Liver (tissue), 9 donors: ENCODE data around the gene VENTX. TPM values are rescaled to one million over a fixed set of nuclear protein-coding genes. Genes with fewer than 3 reads are reported as not detected.

Source experiments
- DNase-seq: peaks from one replicate; pipeline ENCODE4 v3.0.0-alpha.2; 2017; ENCODE audit warnings: low spot score
- H3K27ac ChIP-seq, 2 donors: one replicate each; pipeline ENCODE4 v1.7.0; 2013; ENCODE audit warnings: inconsistent platforms in 2 of 2, low read length in 2 of 2, control low read depth in 1 of 2, low read depth in 1 of 2, mild to moderate bottlenecking in 1 of 2
- H3K27me3 ChIP-seq, 4 donors: one replicate each; pipeline versions ENCODE4 v1.6.1 to v1.7.0; 2013; ENCODE audit warnings: low read length in 3 of 4, inconsistent platforms in 1 of 4, mild to moderate bottlenecking in 1 of 4, moderate library complexity in 1 of 4; ENCODE audit not compliant: control insufficient read depth in 4 of 4, insufficient read depth in 4 of 4
- H3K36me3 ChIP-seq, 4 donors: one replicate each; pipeline versions ENCODE4 v1.6.1 to v1.7.0; 2013; ENCODE audit warnings: low read length in 3 of 4, mild to moderate bottlenecking in 3 of 4, low read depth in 1 of 4, moderate library complexity in 1 of 4; ENCODE audit not compliant: control insufficient read depth in 4 of 4, insufficient read depth in 3 of 4
- H3K4me1 ChIP-seq, 4 donors: one replicate each; pipeline versions ENCODE4 v1.6.1 to v1.7.0; 2013; ENCODE audit warnings: low read length in 3 of 4, mild to moderate bottlenecking in 3 of 4, moderate library complexity in 1 of 4; ENCODE audit not compliant: control insufficient read depth in 4 of 4, insufficient read depth in 4 of 4
- H3K4me3 ChIP-seq, 3 donors: one replicate each; pipeline versions ENCODE4 v1.6.1 to v1.7.0; 2013; ENCODE audit warnings: low read length in 3 of 3, control low read depth in 1 of 3, low read depth in 1 of 3, mild to moderate bottlenecking in 1 of 3
- H3K9ac ChIP-seq, 2 donors: one replicate each; pipeline ENCODE4 v1.7.0; 2013; ENCODE audit warnings: low read length in 2 of 2, mild to moderate bottlenecking in 2 of 2, moderate library complexity in 2 of 2, control low read depth in 1 of 2, low read depth in 1 of 2
- H3K9me3 ChIP-seq, 4 donors: one replicate each; pipeline versions ENCODE4 v1.6.1 to v1.7.0; 2013; ENCODE audit warnings: low read length in 3 of 4; ENCODE audit not compliant: control insufficient read depth in 4 of 4
- EGR1 ChIP-seq, 2 donors: IDR thresholded peaks; 2 replicates each; pipeline ENCODE4 v1.6.1; 2016 to 2018; ENCODE audit warnings: antibody characterized with exemption in 2 of 2, low read depth in 2 of 2
- FOXA2 ChIP-seq: IDR thresholded peaks from 2 replicates; pipeline ENCODE4 v1.6.1; 2016; ENCODE audit warnings: antibody characterized with exemption
- GABPA ChIP-seq, 2 donors: IDR thresholded peaks in 1 of 2; conservative IDR thresholded peaks in 1 of 2; 2 replicates each; pipeline ENCODE4 v1.6.1; 2016; ENCODE audit warnings: antibody characterized with exemption in 2 of 2, mild to moderate bottlenecking in 1 of 2, moderate library complexity in 1 of 2
- HNF4A ChIP-seq, 2 donors: conservative IDR thresholded peaks; 2 replicates each; pipeline ENCODE4 v1.6.1; 2016; ENCODE audit warnings: antibody characterized with exemption in 2 of 2, mild to moderate bottlenecking in 2 of 2
- HNF4G ChIP-seq: IDR thresholded peaks from 2 replicates; pipeline ENCODE4 v1.6.1; 2016; ENCODE audit warnings: antibody characterized with exemption
- NR2F2 ChIP-seq: IDR thresholded peaks from 2 replicates; pipeline ENCODE4 v1.6.1; 2016; ENCODE audit warnings: antibody characterized with exemption
- TAF1 ChIP-seq: conservative IDR thresholded peaks from 2 replicates; pipeline ENCODE4 v1.6.1; 2016; ENCODE audit warnings: antibody characterized with exemption, mild to moderate bottlenecking
- WGBS: extraction: QIAGEN DNeasy Blood & Tissue Kit; methylation state at CpG from one replicate; pipeline ENCODE4 v1.1.7; 2013; 5-methylcytosine and 5-hydroxymethylcytosine counted together
- polyA plus RNA-seq, 2 donors: library from polyadenylated mRNA; stranded (reverse) in 1 of 2; unstranded in 1 of 2; fragments of 200-250 nt in 1 of 2; fragments of >200 nt in 1 of 2; fragmentation: Nextera tagmentation in 1 of 2; extraction: Ambion mirVana in 1 of 2; gene quantifications; one replicate each; pipeline versions ENCODE4 v1.2.1 to v1.2.3, GENCODE V29; 2013 to 2015
- total RNA-seq, 2 donors: library from RNA; depleted of rRNA; stranded (reverse); fragments of >200 nt; gene quantifications; one replicate each; pipeline ENCODE4 v1.2.3, GENCODE V29; 2014
- TF ChIP-seq, protein P1 (sequence below): IDR thresholded peaks from 2 replicates; pipeline ENCODE4 v1.6.1; 2016; ENCODE audit warnings: antibody characterized with exemption
- TF ChIP-seq, protein P2 (sequence below): IDR thresholded peaks from 2 replicates; pipeline ENCODE4 v1.6.1; 2016; ENCODE audit warnings: antibody characterized with exemption, mild to moderate bottlenecking
- TF ChIP-seq, protein P3 (sequence below): IDR thresholded peaks from 2 replicates; pipeline ENCODE4 v1.6.1; 2016; ENCODE audit warnings: antibody characterized with exemption
- TF ChIP-seq, protein P4 (sequence below): IDR thresholded peaks from 2 replicates; pipeline ENCODE4 v1.6.1; 2016; ENCODE audit warnings: antibody characterized with exemption
- TF ChIP-seq, protein P5 (sequence below): fragments of 150-350 bp; IDR thresholded peaks from 2 replicates; pipeline ENCODE4 v1.5.1; 2017; ENCODE audit warnings: improper control_type of control experiment, low read depth, low read length; ENCODE audit not compliant: missing input control
- donor health status: healthy.
- donor health status: healthy.
- donor health status: healthy.
- donor health status: healthy.
- donor health status: healthy.

The VENTX gene
- total and polyA plus RNA-seq, 4 donors = 0.05 to 0.25 (median 0.09) TPM

DNA sequence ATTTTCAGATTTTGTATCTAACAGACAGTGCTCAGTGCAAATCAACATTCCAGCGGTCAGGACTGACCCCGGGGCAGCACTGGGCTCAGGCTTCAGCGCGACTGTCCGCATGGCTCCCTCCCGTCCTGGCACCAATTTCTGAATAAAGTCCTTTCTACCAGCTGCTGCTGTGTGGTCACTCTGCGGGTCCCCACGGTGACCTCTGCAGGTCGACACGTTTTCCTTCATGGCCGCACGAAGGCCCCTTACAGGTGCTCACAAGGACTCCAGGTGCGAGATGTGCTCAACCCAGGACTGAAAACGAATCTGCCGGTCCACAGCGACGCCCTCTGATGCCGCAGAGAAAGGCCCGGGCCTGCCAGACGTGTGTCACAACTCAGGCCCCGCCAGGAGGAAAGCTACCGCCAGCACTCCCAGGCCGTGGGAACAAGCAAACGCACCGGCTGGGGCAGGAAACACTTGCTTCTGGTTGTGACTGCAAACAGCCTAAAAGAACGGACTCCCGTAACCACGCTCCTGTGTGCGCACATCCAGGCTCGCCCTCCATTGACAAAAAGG lies 11.3 kb upstream of the VENTX start (continued):
- TF ChIP-seq HNF4G = no peak
- TF ChIP-seq EGR1 (IDR thresholded peaks at IDR 0.05; ENCODE audit: low read depth in 2 of 2) = no peak
- TF ChIP-seq FOXA2 = no peak

DNA sequence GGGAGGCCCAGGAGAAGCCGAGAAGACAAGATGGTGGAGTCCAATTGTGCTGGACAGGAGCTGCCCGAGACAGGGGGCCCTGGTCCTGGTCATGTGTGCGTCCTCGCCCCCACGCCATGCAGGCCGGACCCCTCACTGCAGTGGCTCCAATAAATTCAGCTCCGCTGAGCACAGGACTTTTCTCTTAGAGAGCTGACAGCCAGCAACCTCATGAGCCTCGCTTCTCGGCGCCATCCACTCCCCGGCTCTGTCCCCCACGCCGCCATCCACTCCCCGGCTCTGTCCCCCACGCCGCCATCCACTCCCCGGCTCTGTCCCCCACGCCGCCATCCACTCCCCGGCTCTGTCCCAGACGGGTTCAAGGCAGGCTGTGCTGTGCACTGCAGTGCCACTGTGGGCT lies 10.4 kb upstream of the VENTX start:
- TF ChIP-seq EGR1 (IDR thresholded peaks at IDR 0.05; ENCODE audit: low read depth in 2 of 2) (no peak), HNF4A (conservative IDR thresholded peaks at IDR 0.05) (no peak), FOXA2 (no peak), NR2F2 (no peak), GABPA (IDR thresholded peaks at IDR 0.05 in 1 of 2, conservative IDR thresholded peaks at IDR 0.05 in 1 of 2) (no peak), TAF1 (no peak), HNF4G (no peak)
- TF ChIP-seq, protein P1, sequence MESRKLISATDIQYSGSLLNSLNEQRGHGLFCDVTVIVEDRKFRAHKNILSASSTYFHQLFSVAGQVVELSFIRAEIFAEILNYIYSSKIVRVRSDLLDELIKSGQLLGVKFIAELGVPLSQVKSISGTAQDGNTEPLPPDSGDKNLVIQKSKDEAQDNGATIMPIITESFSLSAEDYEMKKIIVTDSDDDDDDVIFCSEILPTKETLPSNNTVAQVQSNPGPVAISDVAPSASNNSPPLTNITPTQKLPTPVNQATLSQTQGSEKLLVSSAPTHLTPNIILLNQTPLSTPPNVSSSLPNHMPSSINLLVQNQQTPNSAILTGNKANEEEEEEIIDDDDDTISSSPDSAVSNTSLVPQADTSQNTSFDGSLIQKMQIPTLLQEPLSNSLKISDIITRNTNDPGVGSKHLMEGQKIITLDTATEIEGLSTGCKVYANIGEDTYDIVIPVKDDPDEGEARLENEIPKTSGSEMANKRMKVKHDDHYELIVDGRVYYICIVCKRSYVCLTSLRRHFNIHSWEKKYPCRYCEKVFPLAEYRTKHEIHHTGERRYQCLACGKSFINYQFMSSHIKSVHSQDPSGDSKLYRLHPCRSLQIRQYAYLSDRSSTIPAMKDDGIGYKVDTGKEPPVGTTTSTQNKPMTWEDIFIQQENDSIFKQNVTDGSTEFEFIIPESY = no peak
- TF ChIP-seq, protein P2, sequence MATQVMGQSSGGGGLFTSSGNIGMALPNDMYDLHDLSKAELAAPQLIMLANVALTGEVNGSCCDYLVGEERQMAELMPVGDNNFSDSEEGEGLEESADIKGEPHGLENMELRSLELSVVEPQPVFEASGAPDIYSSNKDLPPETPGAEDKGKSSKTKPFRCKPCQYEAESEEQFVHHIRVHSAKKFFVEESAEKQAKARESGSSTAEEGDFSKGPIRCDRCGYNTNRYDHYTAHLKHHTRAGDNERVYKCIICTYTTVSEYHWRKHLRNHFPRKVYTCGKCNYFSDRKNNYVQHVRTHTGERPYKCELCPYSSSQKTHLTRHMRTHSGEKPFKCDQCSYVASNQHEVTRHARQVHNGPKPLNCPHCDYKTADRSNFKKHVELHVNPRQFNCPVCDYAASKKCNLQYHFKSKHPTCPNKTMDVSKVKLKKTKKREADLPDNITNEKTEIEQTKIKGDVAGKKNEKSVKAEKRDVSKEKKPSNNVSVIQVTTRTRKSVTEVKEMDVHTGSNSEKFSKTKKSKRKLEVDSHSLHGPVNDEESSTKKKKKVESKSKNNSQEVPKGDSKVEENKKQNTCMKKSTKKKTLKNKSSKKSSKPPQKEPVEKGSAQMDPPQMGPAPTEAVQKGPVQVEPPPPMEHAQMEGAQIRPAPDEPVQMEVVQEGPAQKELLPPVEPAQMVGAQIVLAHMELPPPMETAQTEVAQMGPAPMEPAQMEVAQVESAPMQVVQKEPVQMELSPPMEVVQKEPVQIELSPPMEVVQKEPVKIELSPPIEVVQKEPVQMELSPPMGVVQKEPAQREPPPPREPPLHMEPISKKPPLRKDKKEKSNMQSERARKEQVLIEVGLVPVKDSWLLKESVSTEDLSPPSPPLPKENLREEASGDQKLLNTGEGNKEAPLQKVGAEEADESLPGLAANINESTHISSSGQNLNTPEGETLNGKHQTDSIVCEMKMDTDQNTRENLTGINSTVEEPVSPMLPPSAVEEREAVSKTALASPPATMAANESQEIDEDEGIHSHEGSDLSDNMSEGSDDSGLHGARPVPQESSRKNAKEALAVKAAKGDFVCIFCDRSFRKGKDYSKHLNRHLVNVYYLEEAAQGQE = no peak
- TF ChIP-seq, protein P3, sequence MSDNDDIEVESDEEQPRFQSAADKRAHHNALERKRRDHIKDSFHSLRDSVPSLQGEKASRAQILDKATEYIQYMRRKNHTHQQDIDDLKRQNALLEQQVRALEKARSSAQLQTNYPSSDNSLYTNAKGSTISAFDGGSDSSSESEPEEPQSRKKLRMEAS = no peak
- TF ChIP-seq, protein P4, sequence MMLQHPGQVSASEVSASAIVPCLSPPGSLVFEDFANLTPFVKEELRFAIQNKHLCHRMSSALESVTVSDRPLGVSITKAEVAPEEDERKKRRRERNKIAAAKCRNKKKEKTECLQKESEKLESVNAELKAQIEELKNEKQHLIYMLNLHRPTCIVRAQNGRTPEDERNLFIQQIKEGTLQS = no peak
- TF ChIP-seq, protein P5, sequence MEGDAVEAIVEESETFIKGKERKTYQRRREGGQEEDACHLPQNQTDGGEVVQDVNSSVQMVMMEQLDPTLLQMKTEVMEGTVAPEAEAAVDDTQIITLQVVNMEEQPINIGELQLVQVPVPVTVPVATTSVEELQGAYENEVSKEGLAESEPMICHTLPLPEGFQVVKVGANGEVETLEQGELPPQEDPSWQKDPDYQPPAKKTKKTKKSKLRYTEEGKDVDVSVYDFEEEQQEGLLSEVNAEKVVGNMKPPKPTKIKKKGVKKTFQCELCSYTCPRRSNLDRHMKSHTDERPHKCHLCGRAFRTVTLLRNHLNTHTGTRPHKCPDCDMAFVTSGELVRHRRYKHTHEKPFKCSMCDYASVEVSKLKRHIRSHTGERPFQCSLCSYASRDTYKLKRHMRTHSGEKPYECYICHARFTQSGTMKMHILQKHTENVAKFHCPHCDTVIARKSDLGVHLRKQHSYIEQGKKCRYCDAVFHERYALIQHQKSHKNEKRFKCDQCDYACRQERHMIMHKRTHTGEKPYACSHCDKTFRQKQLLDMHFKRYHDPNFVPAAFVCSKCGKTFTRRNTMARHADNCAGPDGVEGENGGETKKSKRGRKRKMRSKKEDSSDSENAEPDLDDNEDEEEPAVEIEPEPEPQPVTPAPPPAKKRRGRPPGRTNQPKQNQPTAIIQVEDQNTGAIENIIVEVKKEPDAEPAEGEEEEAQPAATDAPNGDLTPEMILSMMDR = no peak
- 81% methylated on average over 21 of the region's 21 CpGs for WGBS
- H3K9me3 ChIP-seq = no peaks in the 10 kb centered on the region
- peaks cover 3 to 17% (median 5%) of the 10 kb centered on the region in 4 donors for H3K27me3 ChIP-seq
- H3K9ac ChIP-seq = no peak overlapping the region
- H3K4me1 ChIP-seq = peaks cover 0 to 5% (median 2%) of the 10 kb centered on the region in 4 donors
- no peak for DNase-seq
- H3K36me3 ChIP-seq = no peaks in the 10 kb centered on the region
- H3K4me3 ChIP-seq = no peak overlapping the region
- H3K27ac ChIP-seq = no peak overlapping the region
